Activated B cell treated with CpG ODN at 0.5 μM for 24 hours (primary cell): ENCODE results near the gene NDUFAF8. TPM values are rescaled to one million over a fixed set of nuclear protein-coding genes. Genes with fewer than 3 reads are reported as not detected.

Source experiments
- ATAC-seq: fragments of 200-7000 bp; cut with Tn5 transposase; one replicate; pipeline ENCODE4 v1.10.0; 2021; ENCODE audit warnings: low read depth, mild to moderate bottlenecking, moderate library complexity
- CTCF ChIA-PET: fragments of 350-600 bp; sonication (Branson Sonifier 250); formaldehyde crosslinking; loops from one replicate; lab custom pipeline; 2021; ENCODE audit warnings: antibody characterized with exemption; lab: Charles Lee
- POLR2A ChIA-PET: fragments of 350-600 bp; sonication (Branson Sonifier 250); formaldehyde crosslinking; loops from one replicate; lab custom pipeline; 2021; ENCODE audit warnings: antibody characterized with exemption; lab: Charles Lee
- DNase-seq: peaks from one replicate; pipeline ENCODE4 v3.0.0; 2022
- H3K27ac Mint-ChIP-seq: one replicate; pipeline ENCODE4 v1.8.0; 2020; ENCODE audit warnings: mixed read lengths
- H3K27me3 Mint-ChIP-seq: one replicate; pipeline ENCODE4 v1.8.0; 2021; ENCODE audit warnings: mixed read lengths
- H3K36me3 Mint-ChIP-seq: one replicate; pipeline ENCODE4 v1.8.0; 2021; ENCODE audit warnings: low read depth, mixed read lengths
- H3K4me1 Mint-ChIP-seq: one replicate; pipeline ENCODE4 v1.8.0; 2021; ENCODE audit warnings: mixed read lengths
- H3K4me3 Mint-ChIP-seq: one replicate; pipeline ENCODE4 v1.8.0; 2020; ENCODE audit warnings: mild to moderate bottlenecking, mixed read lengths
- H3K9me3 Mint-ChIP-seq: one replicate; pipeline ENCODE4 v1.8.0; 2020; ENCODE audit warnings: mixed read lengths
- CTCF ChIP-seq: fragments of 200-600 bp; IDR thresholded peaks from one replicate; pipeline ENCODE4 v1.8.0; 2022; ENCODE audit warnings: antibody characterized with exemption, mild to moderate bottlenecking
- intact Hi-C: fragments of 100-400 bp; cut with micrococcal nuclease; formaldehyde crosslinking; loops from one replicate; pipeline ENCODE4 v1.15.1; 2024
- total RNA-seq: library from RNA; stranded (reverse); gene quantifications from 2 replicates; pipeline ENCODE4 v1.2.3, GENCODE V29; 2022

Gene NDUFAF8
- total RNA-seq, 1 donor from 2014 or later = 55.8 TPM

DNA sequence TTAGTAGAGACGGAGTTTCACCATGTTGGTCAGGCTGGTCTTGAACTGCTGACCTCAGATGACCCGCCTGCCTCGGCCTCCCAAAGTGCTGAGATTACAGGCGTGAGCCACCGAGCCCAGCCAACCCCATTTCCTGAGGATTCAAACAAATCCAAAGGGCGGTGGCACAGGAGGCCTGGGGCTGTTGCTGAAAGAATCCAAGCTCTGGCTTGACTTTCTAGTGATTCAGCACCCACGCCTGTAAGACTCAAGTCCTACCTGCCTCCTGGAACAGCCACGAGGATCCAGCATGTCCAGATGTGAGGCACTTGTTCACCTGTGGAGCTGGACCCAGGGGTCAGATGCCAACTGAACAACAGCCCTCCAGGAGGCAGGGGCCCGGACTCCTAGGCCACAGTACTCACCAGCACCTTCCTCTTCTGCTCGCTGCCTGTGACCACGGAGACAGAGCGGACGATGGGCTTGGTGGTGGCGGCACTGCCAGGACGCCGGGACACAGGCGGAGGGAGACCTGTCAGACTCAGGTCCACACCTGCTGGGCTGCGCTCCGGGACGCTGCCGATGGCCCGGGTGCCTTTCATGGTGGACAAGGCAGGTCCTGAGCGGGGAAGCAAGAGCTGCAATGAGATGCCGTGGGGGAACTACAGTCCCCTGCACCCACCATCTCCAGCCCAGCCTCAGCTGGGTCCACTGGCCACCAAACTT is 19.5 kb upstream of the NDUFAF8 start:
- Mint-ChIP-seq H3K9me3 (no peaks in the 10 kb centered on the region), H3K4me1 (peaks cover 20% of the 10 kb centered on the region), H3K36me3 (peaks cover 26% of the 10 kb centered on the region), H3K27ac (no peak overlapping the region), H3K27me3 (no peaks in the 10 kb centered on the region), H3K4me3 (no peak overlapping the region)
- intact Hi-C loops = loop anchor here (5.0 to 10.0 kb wide), 2 partner anchors 65 to 957 kb away; partner anchors contain the start of gene RNF213
- ChIA-PET CTCF (no interaction called here), POLR2A (interaction anchor here (0.7 kb wide), 1 partner anchor 289 kb away, joined by 3 read pairs; no protein-coding TSS in a partner anchor)
- TF ChIP-seq CTCF = no peak
- DNase-seq (no peak), ATAC-seq (no peak)

GRCh38 chr17:81221371-81221841 is 17.7 kb upstream of the NDUFAF8 start:
- peak overlapping the region; percentile 85 for H3K4me3 Mint-ChIP-seq
- DNase-seq (no peak), ATAC-seq (no peak)
- H3K4me1 Mint-ChIP-seq = peaks cover 21% of the 10 kb centered on the region
- H3K36me3 Mint-ChIP-seq = peaks cover 23% of the 10 kb centered on the region
- no peaks in the 10 kb centered on the region for H3K9me3 Mint-ChIP-seq
- no peak for TF ChIP-seq CTCF
- H3K27ac Mint-ChIP-seq = no peak overlapping the region
- no peaks in the 10 kb centered on the region for H3K27me3 Mint-ChIP-seq
- ChIA-PET CTCF (no interaction called here), POLR2A (interaction anchor here (1.6 kb wide), 1 partner anchor 18 kb away, joined by 4 read pairs; the partner anchor contains the start of genes NDUFAF8 and TEPSIN)
- intact Hi-C loops = loop anchor here (5.0 to 10.0 kb wide), 2 partner anchors 67 to 959 kb away; partner anchors contain the start of gene RNF213

GRCh38 chr17:81221842-81222619 is 17.1 kb upstream of the NDUFAF8 start:
- Mint-ChIP-seq H3K27me3 (no peaks in the 10 kb centered on the region), H3K9me3 (no peaks in the 10 kb centered on the region), H3K36me3 (peaks cover 17% of the 10 kb centered on the region), H3K4me1 (peaks cover 23% of the 10 kb centered on the region), H3K27ac (no peak overlapping the region), H3K4me3 (peak overlapping the region; percentile 85)
- POLR2A ChIA-PET = interaction anchor here (0.6 to 3.3 kb wide), 12 partner anchors 12 to 1076 kb away, joined by 3 to 79 read pairs (median 6); partner anchors contain the start of genes NDUFAF8, SLC38A10 and TEPSIN
- DNase-seq (no peak), ATAC-seq (no peak)
- no peak for TF ChIP-seq CTCF
- CTCF ChIA-PET = interaction anchor here (1.1 to 1.3 kb wide), 2 partner anchors 17 to 31 kb away, joined by 3 read pairs; partner anchors contain the start of genes NDUFAF8 and TEPSIN
- intact Hi-C loops = loop anchor here (2.0 to 10.0 kb wide), 3 partner anchors 67 to 960 kb away; partner anchors contain the start of gene RNF213

GRCh38 chr17:81222620-81222905 is 16.6 kb upstream of the NDUFAF8 start:
- ATAC-seq (no peak), DNase-seq (no peak)
- Mint-ChIP-seq H3K4me3 (peak overlapping the region; percentile 85), H3K4me1 (peaks cover 27% of the 10 kb centered on the region), H3K36me3 (peaks cover 12% of the 10 kb centered on the region), H3K27me3 (no peaks in the 10 kb centered on the region), H3K27ac (no peak overlapping the region), H3K9me3 (no peaks in the 10 kb centered on the region)
- no peak for TF ChIP-seq CTCF
- CTCF ChIA-PET = interaction anchor here (1.1 to 1.3 kb wide), 2 partner anchors 16 to 30 kb away, joined by 3 read pairs; partner anchors contain the start of genes NDUFAF8 and TEPSIN
- POLR2A ChIA-PET = interaction anchor here (0.6 to 3.3 kb wide), 18 partner anchors 12 to 1076 kb away, joined by 3 to 79 read pairs (median 6); partner anchors contain the start of genes ACTG1, ARL16, HGS and NDUFAF8
- intact Hi-C loops = loop anchor here (2.0 to 10.0 kb wide), 3 partner anchors 68 to 960 kb away; partner anchors contain the start of gene RNF213
